Measurements from ENCODE around the gene NPC2. TPM values are rescaled to one million over a fixed set of nuclear protein-coding genes. Genes with fewer than 3 reads are reported as not detected.

Gene NPC2
- total RNA-seq, 4 donors from 2014 or later = 119 to 205 (median 162) TPM

DNA sequence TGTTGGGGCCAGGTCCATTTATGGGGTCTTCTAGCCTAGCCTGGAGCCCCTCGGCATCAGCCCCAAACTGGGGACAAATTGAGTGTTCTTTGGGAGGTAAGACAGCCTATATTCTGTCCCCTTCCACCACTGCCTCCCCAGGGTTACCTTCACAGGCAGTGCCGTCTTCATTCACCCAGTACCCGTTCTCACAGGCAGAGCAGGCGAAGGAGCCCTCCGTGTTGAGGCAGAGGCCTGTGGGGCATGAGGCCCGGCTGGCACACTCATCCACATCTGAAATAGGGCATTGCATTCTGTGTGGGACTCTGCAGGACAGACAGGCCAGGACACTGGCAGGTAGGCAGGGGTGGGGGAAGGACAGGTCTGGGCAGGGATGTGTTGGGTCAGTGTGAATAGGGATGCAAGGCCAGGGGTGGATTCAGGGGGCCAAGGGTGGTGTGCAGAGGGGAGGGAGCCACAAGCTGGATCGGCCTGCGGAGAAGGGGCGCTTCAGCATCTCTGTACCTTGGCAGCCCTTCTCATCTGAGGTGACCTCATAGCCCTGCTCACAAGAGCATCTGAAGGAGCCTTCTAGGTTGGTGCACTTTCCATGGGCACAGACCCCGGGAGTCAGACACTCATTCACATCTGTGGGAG, 16.6 kb upstream of the NPC2 start:
- H3K27ac ChIP-seq (replicated peaks in 1 of 4) = no peak overlapping the region
- peaks cover 0 to 35% (median 6%) of the 10 kb centered on the region in 4 donors for H3K36me3 ChIP-seq
- H3K27me3 ChIP-seq = no peaks in the 10 kb centered on the region
- TF ChIP-seq POLR2AphosphoS5 (IDR thresholded peaks at IDR 0.05) (no peak), EP300 (IDR thresholded peaks at IDR 0.05) (no peak), POLR2A (IDR thresholded peaks at IDR 0.05; ENCODE audit: low read depth) (no peak)
- TF ChIP-seq, protein P1, sequence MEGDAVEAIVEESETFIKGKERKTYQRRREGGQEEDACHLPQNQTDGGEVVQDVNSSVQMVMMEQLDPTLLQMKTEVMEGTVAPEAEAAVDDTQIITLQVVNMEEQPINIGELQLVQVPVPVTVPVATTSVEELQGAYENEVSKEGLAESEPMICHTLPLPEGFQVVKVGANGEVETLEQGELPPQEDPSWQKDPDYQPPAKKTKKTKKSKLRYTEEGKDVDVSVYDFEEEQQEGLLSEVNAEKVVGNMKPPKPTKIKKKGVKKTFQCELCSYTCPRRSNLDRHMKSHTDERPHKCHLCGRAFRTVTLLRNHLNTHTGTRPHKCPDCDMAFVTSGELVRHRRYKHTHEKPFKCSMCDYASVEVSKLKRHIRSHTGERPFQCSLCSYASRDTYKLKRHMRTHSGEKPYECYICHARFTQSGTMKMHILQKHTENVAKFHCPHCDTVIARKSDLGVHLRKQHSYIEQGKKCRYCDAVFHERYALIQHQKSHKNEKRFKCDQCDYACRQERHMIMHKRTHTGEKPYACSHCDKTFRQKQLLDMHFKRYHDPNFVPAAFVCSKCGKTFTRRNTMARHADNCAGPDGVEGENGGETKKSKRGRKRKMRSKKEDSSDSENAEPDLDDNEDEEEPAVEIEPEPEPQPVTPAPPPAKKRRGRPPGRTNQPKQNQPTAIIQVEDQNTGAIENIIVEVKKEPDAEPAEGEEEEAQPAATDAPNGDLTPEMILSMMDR (IDR thresholded peaks at IDR 0.05) = no peak
- no peak for DNase-seq (ENCODE audit: extremely low spot score)
- no peaks in the 10 kb centered on the region for H3K9me3 ChIP-seq
- peaks cover 0 to 5% (median 0%) of the 10 kb centered on the region in 4 donors for H3K4me1 ChIP-seq
- intact Hi-C loops (cut with DNase I) = no loop called here
- WGBS = 95% methylated on average over 10 of the region's 10 CpGs
- H3K4me3 ChIP-seq = no peak overlapping the region

DNA sequence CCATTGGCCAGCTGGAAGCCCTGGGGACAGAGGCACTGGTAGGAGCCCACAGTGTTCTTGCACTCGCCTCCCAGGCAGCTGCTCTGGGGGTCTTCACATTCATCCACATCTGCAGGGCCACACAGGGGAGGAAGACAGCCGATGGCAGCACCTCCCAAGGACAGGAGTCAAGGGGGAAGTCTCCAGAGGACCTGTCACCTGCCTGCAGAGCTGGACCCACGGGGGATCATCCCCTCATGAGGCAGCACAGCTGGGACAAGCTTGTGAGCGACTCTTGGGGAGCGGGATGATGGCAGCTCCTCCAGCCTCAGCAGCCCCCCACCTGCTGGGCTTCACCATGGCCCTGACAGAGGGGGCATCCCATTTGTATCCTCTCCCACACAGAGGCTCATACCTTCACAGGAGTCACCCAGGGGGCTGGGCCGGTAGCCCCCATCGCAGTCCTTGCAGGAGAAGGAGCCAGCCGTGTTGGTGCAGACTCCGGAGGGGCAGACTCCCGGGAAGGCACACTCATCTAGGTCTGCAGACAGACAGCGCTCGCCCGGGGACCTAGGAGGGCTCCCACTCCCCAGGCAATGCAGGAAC, 15.8 kb upstream of the NPC2 start:
- Histone ChIP-seq H3K36me3 (peaks cover 0 to 31% (median 12%) of the 10 kb centered on the region in 4 donors), H3K27ac (replicated peaks in 1 of 4) (no peak overlapping the region), H3K4me1 (peaks cover 0 to 5% (median 0%) of the 10 kb centered on the region in 4 donors), H3K27me3 (no peaks in the 10 kb centered on the region), H3K4me3 (no peak overlapping the region), H3K9me3 (no peaks in the 10 kb centered on the region)
- no peak for TF ChIP-seq EP300 (IDR thresholded peaks at IDR 0.05)
- TF ChIP-seq, protein P1 (IDR thresholded peaks at IDR 0.05) = no peak
- no peak for TF ChIP-seq POLR2AphosphoS5 (IDR thresholded peaks at IDR 0.05)
- TF ChIP-seq POLR2A (IDR thresholded peaks at IDR 0.05; ENCODE audit: low read depth) = no peak
- no peak for DNase-seq (ENCODE audit: extremely low spot score)
- intact Hi-C loops (cut with DNase I) = no loop called here
- 96% methylated on average over 9 of the region's 13 CpGs for WGBS

DNA sequence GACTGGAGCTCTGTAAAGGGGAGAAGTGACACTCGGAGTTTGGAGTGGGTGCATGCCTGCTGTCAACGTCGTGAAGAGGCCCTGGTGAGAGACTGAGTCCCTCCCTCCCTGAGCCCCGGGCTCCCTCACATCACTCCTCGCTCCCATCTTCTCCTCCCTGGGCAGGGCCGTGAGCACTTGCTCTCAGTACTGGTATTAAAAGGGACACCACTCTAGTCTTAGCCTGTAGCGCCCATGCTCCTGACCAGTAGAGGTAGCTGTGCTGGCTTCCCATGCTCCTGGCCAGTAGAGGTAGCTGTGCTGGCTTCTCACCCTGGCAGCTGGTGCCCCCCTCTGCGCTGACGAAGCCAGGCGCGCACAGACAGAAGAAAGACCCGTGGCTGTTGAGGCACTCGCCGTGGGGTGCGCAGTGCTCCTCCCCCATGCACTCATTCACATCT, 15.2 kb upstream of the NPC2 start:
- peaks cover 0 to 5% (median 0%) of the 10 kb centered on the region in 4 donors for H3K4me1 ChIP-seq
- 75% methylated on average over 10 of the region's 15 CpGs for WGBS
- no peak for TF ChIP-seq POLR2A (IDR thresholded peaks at IDR 0.05; ENCODE audit: low read depth)
- TF ChIP-seq, protein P1 (IDR thresholded peaks at IDR 0.05) = no peak
- TF ChIP-seq POLR2AphosphoS5 (IDR thresholded peaks at IDR 0.05) = no peak
- no peak for TF ChIP-seq EP300 (IDR thresholded peaks at IDR 0.05)
- no peaks in the 10 kb centered on the region for H3K27me3 ChIP-seq
- intact Hi-C loops (cut with DNase I) = no loop called here
- no peak for DNase-seq (ENCODE audit: extremely low spot score)
- H3K27ac ChIP-seq (replicated peaks in 1 of 4) = no peak overlapping the region
- H3K4me3 ChIP-seq = no peak overlapping the region
- H3K9me3 ChIP-seq = no peaks in the 10 kb centered on the region
- peaks cover under 1 to 37% (median 14%) of the 10 kb centered on the region in 4 donors for H3K36me3 ChIP-seq

DNA sequence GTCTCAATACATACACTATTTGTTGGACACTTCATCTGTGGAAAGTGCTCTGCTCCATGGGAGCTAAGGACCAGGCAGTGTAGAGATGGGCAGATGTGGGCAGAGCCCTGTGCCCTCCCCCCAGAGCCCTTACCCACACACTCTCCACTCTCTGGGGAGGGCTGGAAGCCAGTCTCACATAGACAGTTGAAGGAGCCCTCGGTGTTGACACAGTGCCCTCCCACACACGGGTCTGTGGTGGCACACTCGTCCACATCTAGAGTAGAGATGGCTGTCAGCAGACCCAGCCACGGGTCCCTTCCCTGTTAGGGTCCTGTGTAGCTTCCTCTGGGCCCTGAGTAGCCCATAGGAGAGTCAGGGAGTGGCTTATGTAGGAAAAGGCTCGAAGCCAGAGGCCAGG, 14.7 kb upstream of the NPC2 start:
- no peaks in the 10 kb centered on the region for H3K27me3 ChIP-seq
- DNase-seq (ENCODE audit: extremely low spot score) = no peak
- H3K27ac ChIP-seq (replicated peaks in 1 of 4) = no peak overlapping the region
- peaks cover 0 to 5% (median 0%) of the 10 kb centered on the region in 4 donors for H3K4me1 ChIP-seq
- TF ChIP-seq POLR2A (IDR thresholded peaks at IDR 0.05; ENCODE audit: low read depth) = no peak
- TF ChIP-seq, protein P1 (IDR thresholded peaks at IDR 0.05) = no peak
- H3K9me3 ChIP-seq = no peaks in the 10 kb centered on the region
- H3K36me3 ChIP-seq = peaks cover 4 to 41% (median 16%) of the 10 kb centered on the region in 4 donors
- intact Hi-C loops (cut with DNase I) = no loop called here
- H3K4me3 ChIP-seq = no peak overlapping the region
- 43% methylated on average over 1 of the region's 5 CpGs for WGBS

All from esophagus muscularis mucosa (tissue), 4 donors.